NT2/D1 (cell line): ENCODE data around the gene SRPK2.
"Not testable (repeated sequence)": the region's sequence is repeated elsewhere in the genome, so short reads cannot be mapped to it uniquely, and the experiment has no call there.

Source experiments
- SUZ12 ChIP-seq: IDR thresholded peaks from 2 replicates; pipeline ENCODE4 v1.6.1; 2011; ENCODE audit not compliant: insufficient read length, insufficient read depth; ENCODE audit errors: extremely low read depth
- ZNF274 ChIP-seq: IDR thresholded peaks from 2 replicates; pipeline ENCODE4 v1.6.1; 2011; ENCODE audit warnings: mild to moderate bottlenecking, low read depth, low read length

DNA sequence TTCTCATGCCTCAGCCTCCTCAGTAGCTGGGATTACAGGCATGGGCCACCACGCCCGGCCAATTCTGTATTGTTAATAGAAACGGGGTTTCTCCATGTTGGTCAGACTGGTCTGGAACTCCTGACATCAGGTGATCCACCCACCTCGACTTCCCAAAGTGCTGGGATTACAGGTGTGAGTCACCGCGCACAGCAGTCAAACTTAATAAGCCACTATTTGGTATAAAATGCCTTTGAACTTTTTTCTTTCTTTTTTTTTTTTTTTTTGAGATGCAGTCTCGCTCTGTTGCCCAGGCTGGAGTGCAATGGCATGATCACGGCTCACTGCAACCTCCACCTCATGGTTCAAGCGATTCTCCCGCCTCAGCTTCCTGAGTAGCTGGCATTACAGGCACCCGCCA is 40.5 kb downstream of the SRPK2 start:
- TF ChIP-seq SUZ12, ZNF274: not testable (repeated sequence)
